Neural cell (in vitro differentiated cells): Measurements from ENCODE around the gene NDRG2. TPM values are rescaled to one million over a fixed set of nuclear protein-coding genes. Genes with fewer than 3 reads are reported as not detected.

Experiments used
- H2AFZ ChIP-seq: fragments of 200-600, 300-800 bp; sonication (generic), shearing (Covaris generic); 2 replicates; pipeline ENCODE4 v1.6.0; 2014; ENCODE audit warnings: low read depth, mild to moderate bottlenecking, antibody characterized with exemption, low read length, moderate library complexity
- H3F3A ChIP-seq: fragments of 200-600 bp; shearing (Covaris generic); 2 replicates; pipeline ENCODE4 v1.6.1; 2016; ENCODE audit warnings: mild to moderate bottlenecking, moderate library complexity, mixed read lengths, antibody characterized with exemption, low read length; ENCODE audit not compliant: insufficient read depth, poor library complexity, severe bottlenecking
- H3K27ac ChIP-seq: fragments of 200-600, 300-800 bp; sonication (generic), shearing (Covaris generic); 2 replicates; pipeline ENCODE4 v1.5.1; 2014; ENCODE audit warnings: mild to moderate bottlenecking, low read length, moderate library complexity
- H3K27me3 ChIP-seq: fragments of 300-800, 200-600 bp; sonication (generic), shearing (Covaris generic); 2 replicates; pipeline ENCODE4 v1.6.0; 2014; ENCODE audit warnings: mild to moderate bottlenecking, low read depth, low read length, moderate library complexity; ENCODE audit not compliant: insufficient read depth
- H3K36me3 ChIP-seq: fragments of 300-800, 200-600 bp; sonication (generic), shearing (Covaris generic); 2 replicates; pipeline ENCODE4 v1.5.1; 2014; ENCODE audit warnings: mild to moderate bottlenecking, antibody characterized with exemption, low read length, moderate library complexity; ENCODE audit not compliant: insufficient read depth
- H3K4me2 ChIP-seq: fragments of 300-800, 200-600 bp; sonication (generic), shearing (Covaris generic); 2 replicates; pipeline ENCODE4 v1.6.0; 2014; ENCODE audit warnings: mild to moderate bottlenecking, low read length
- H3K4me3 ChIP-seq: fragments of 300-800, 200-600 bp; sonication (generic), shearing (Covaris generic); 2 replicates; pipeline ENCODE4 v1.5.1; 2014; ENCODE audit warnings: mild to moderate bottlenecking, low read length, moderate library complexity
- H3K79me2 ChIP-seq: fragments of 200-600 bp; shearing (Covaris generic); replicated peaks from 2 replicates; pipeline ENCODE4 v1.6.0; 2014; ENCODE audit warnings: mild to moderate bottlenecking, low read length, moderate library complexity; ENCODE audit not compliant: insufficient read depth
- H3K9ac ChIP-seq: fragments of 300-800, 200-600 bp; sonication (generic), shearing (Covaris generic); 2 replicates; pipeline ENCODE4 v1.6.1; 2016; ENCODE audit warnings: mild to moderate bottlenecking, low read length, mixed read lengths
- H3K9me2 ChIP-seq: fragments of 200-600 bp; shearing (Covaris generic); 2 replicates; pipeline ENCODE4 v1.6.1; 2016; ENCODE audit warnings: mild to moderate bottlenecking, low read length, mixed read lengths; ENCODE audit not compliant: insufficient read depth
- H3K9me3 ChIP-seq: fragments of 200-600, 300-800 bp; sonication (generic), shearing (Covaris generic); 2 replicates; pipeline ENCODE4 v1.6.1; 2016; ENCODE audit warnings: mild to moderate bottlenecking, mixed run types, low read length, moderate library complexity, mixed read lengths
- H4K20me1 ChIP-seq: fragments of 200-600 bp; shearing (Covaris generic); 2 replicates; pipeline ENCODE4 v1.6.1; 2016; ENCODE audit warnings: mild to moderate bottlenecking, mixed run types; ENCODE audit not compliant: insufficient read depth
- CTCF ChIP-seq: fragments of 450-650 bp; IDR thresholded peaks from 2 replicates; pipeline ENCODE4 v1.5.1; 2014; ENCODE audit warnings: antibody characterized with exemption, mild to moderate bottlenecking, moderate library complexity; ENCODE audit not compliant: poor library complexity, severe bottlenecking
- EP300 ChIP-seq: fragments of 450-650 bp; conservative IDR thresholded peaks from 2 replicates; pipeline ENCODE4 v1.6.1; 2014; ENCODE audit warnings: antibody characterized with exemption, mild to moderate bottlenecking, moderate library complexity; ENCODE audit not compliant: poor library complexity, severe bottlenecking
- EZH2 ChIP-seq: fragments of 200-600, 300-800 bp; shearing (Covaris generic), sonication (generic); IDR thresholded peaks from 2 replicates; pipeline ENCODE4 v1.6.1; 2014; ENCODE audit warnings: antibody characterized with exemption, low read length, borderline replicate concordance, mild to moderate bottlenecking; ENCODE audit not compliant: insufficient read depth, poor library complexity, severe bottlenecking
- MXI1 ChIP-seq: fragments of 450-650 bp; conservative IDR thresholded peaks from 2 replicates; pipeline ENCODE4 v1.6.1; 2014; ENCODE audit warnings: antibody characterized with exemption, mild to moderate bottlenecking; ENCODE audit not compliant: poor library complexity, severe bottlenecking
- POLR2AphosphoS5 ChIP-seq: IDR thresholded peaks from 2 replicates; pipeline ENCODE4 v1.6.1; 2012
- RAD21 ChIP-seq: fragments of 450-650 bp; conservative IDR thresholded peaks from 2 replicates; pipeline ENCODE4 v1.6.1; 2014; ENCODE audit warnings: antibody characterized with exemption, mild to moderate bottlenecking, moderate library complexity
- REST ChIP-seq: IDR thresholded peaks from 2 replicates; pipeline ENCODE4 v1.6.1; 2012; ENCODE audit warnings: borderline replicate concordance
- SMC3 ChIP-seq: fragments of 450-650 bp; conservative IDR thresholded peaks from 2 replicates; pipeline ENCODE4 v1.6.1; 2014; ENCODE audit warnings: antibody characterized with exemption, mild to moderate bottlenecking, moderate library complexity; ENCODE audit not compliant: poor library complexity
- TAF1 ChIP-seq: IDR thresholded peaks from 2 replicates; pipeline ENCODE4 v1.6.1; 2012; ENCODE audit warnings: low read depth
- polyA plus RNA-seq: library from polyadenylated mRNA; depleted of rRNA; stranded (reverse); fragments of >200 nt; gene quantifications from 2 replicates; pipeline ENCODE4 v1.2.3, GENCODE V29; 2014

Gene NDRG2
- polyA plus RNA-seq, 1 donor from 2014 or later, result 43.3 TPM

- Histone ChIP-seq H3K4me3 (no peak overlapping the region), H2AFZ (no peak overlapping the region), H3F3A (no peaks in the 10 kb centered on the region), H3K79me2 (no peaks in the 10 kb centered on the region), H3K27me3 (no peaks in the 10 kb centered on the region), H3K9ac (no peak overlapping the region), H3K9me2 (no peaks in the 10 kb centered on the region), H3K9me3 (no peaks in the 10 kb centered on the region), H4K20me1 (no peaks in the 10 kb centered on the region), H3K36me3 (no peaks in the 10 kb centered on the region), H3K4me2 (no peak overlapping the region), H3K27ac (no peak overlapping the region)
- TF ChIP-seq POLR2AphosphoS5 (no peak), EP300 (no peak), TAF1 (no peak), EZH2 (no peak), MXI1 (no peak), CTCF (no peak), RAD21 (no peak), SMC3 (no peak), REST (no peak)
Measured at GRCh38 chr14:20978687-20979086, 46.2 kb downstream of the NDRG2 start.

GRCh38 chr14:20976291-20976690 is 48.6 kb downstream of the NDRG2 start:
- Histone ChIP-seq H3F3A (no peaks in the 10 kb centered on the region), H3K9me2 (no peaks in the 10 kb centered on the region), H4K20me1 (no peaks in the 10 kb centered on the region), H3K27me3 (no peaks in the 10 kb centered on the region), H3K79me2 (no peaks in the 10 kb centered on the region), H3K4me3 (no peak overlapping the region), H3K36me3 (no peaks in the 10 kb centered on the region), H3K9ac (no peak overlapping the region), H2AFZ (no peak overlapping the region), H3K27ac (no peak overlapping the region), H3K4me2 (no peak overlapping the region), H3K9me3 (no peaks in the 10 kb centered on the region)
- TF ChIP-seq REST (no peak), MXI1 (no peak), SMC3 (no peak)
